ENCODE data around the gene ANAPC2. TPM values are rescaled to one million over a fixed set of nuclear protein-coding genes. Genes with fewer than 3 reads are reported as not detected.

Gene ANAPC2
- total RNA-seq, 4 donors from 2014 or later, result 37.7 to 118 (median 78.7) TPM

DNA sequence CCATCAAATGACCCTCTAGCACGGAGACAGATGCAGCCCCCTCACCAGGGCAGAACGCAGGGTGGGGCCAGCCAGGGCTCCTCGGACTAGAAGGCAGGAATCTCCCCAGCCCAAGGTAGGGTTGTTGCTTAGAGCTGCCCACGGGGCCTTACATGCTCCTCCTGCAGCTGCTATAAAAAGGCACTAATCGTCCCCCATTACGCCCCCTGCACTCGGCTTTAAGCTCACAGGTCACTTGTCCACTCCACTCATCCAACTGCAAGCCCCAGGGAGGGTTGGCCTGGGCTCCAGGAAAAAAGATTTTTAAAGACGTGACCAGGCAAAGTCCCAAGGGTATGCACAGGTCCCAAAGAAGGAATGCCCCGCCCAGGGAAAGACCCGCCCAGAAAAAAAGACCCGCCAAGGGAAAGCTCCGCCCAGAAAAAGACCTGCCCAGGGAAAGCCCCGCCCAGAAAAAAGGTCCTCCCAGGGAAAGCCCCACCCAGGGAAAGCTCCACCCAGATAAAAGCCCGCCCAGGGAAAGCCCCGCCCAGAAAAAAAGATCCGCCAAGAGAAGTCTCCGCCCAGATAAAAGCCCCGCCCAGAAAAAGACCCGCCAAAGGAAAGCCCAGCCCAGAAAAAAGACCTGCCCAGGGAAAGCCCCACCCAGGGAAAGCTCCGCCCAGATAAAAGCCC, 38.3 kb downstream of the ANAPC2 start:
- Histone ChIP-seq H3K4me3 (no peak overlapping the region), H3K27me3 (no peaks in the 10 kb centered on the region), H3K4me1 (no peaks in the 10 kb centered on the region), H3K9me3 (no peaks in the 10 kb centered on the region), H3K36me3 (no peaks in the 10 kb centered on the region), H3K27ac (no peak overlapping the region)
- no peak for DNase-seq
- no peak for TF ChIP-seq POLR2A (IDR thresholded peaks at IDR 0.05)
- TF ChIP-seq, protein P1, sequence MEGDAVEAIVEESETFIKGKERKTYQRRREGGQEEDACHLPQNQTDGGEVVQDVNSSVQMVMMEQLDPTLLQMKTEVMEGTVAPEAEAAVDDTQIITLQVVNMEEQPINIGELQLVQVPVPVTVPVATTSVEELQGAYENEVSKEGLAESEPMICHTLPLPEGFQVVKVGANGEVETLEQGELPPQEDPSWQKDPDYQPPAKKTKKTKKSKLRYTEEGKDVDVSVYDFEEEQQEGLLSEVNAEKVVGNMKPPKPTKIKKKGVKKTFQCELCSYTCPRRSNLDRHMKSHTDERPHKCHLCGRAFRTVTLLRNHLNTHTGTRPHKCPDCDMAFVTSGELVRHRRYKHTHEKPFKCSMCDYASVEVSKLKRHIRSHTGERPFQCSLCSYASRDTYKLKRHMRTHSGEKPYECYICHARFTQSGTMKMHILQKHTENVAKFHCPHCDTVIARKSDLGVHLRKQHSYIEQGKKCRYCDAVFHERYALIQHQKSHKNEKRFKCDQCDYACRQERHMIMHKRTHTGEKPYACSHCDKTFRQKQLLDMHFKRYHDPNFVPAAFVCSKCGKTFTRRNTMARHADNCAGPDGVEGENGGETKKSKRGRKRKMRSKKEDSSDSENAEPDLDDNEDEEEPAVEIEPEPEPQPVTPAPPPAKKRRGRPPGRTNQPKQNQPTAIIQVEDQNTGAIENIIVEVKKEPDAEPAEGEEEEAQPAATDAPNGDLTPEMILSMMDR (IDR thresholded peaks at IDR 0.05), result no peak

- H3K36me3 ChIP-seq, result no peaks in the 10 kb centered on the region
- no peak overlapping the region for H3K27ac ChIP-seq
- no peak overlapping the region for H3K4me3 ChIP-seq
- H3K27me3 ChIP-seq, result no peaks in the 10 kb centered on the region
- no peak for DNase-seq
- no peak for TF ChIP-seq POLR2A (IDR thresholded peaks at IDR 0.05)
- TF ChIP-seq, protein P1 (IDR thresholded peaks at IDR 0.05), result no peak
- H3K9me3 ChIP-seq, result no peaks in the 10 kb centered on the region
- no peaks in the 10 kb centered on the region for H3K4me1 ChIP-seq
Measured at GRCh38 chr9:137149363-137149762, 39.0 kb downstream of the ANAPC2 start.

DNA sequence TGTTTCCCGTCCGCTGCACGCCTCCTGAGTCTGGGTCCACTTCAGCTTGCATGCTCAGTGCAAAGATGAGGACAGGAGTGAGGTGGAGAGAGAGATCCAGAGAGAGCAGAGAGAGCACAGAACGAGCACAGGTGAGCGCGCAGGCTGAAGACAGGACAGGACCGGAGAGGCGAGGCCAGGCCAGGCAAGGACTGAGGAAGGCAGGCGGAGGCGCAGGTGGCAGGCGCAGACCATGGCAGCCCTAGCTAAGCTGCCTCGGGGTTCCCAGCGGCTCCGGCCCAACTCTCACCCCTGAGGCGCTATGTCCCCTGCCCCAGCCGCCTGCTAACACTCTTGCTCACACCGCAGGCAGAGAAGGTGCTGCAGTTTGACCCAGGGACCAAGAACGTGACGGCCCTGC, 39.7 kb downstream of the ANAPC2 start:
- Histone ChIP-seq H3K27ac (no peak overlapping the region), H3K4me1 (no peaks in the 10 kb centered on the region), H3K36me3 (no peaks in the 10 kb centered on the region), H3K9me3 (no peaks in the 10 kb centered on the region), H3K4me3 (no peak overlapping the region), H3K27me3 (no peaks in the 10 kb centered on the region)
- no peak for DNase-seq
- TF ChIP-seq, protein P1 (IDR thresholded peaks at IDR 0.05), result no peak
- no peak for TF ChIP-seq POLR2A (IDR thresholded peaks at IDR 0.05)

- no peaks in the 10 kb centered on the region for H3K9me3 ChIP-seq
- no peaks in the 10 kb centered on the region for H3K36me3 ChIP-seq
- H3K4me3 ChIP-seq, result no peak overlapping the region
- no peak for TF ChIP-seq POLR2A (IDR thresholded peaks at IDR 0.05)
- TF ChIP-seq, protein P1 (IDR thresholded peaks at IDR 0.05), result no peak
- DNase-seq, result no peak
- H3K4me1 ChIP-seq, result no peaks in the 10 kb centered on the region
- no peaks in the 10 kb centered on the region for H3K27me3 ChIP-seq
- no peak overlapping the region for H3K27ac ChIP-seq
Measured at GRCh38 chr9:137148242-137148641, 40.1 kb downstream of the ANAPC2 start.

- no peak for DNase-seq
- H3K27ac ChIP-seq, result no peak overlapping the region
- H3K4me3 ChIP-seq, result no peak overlapping the region
- no peaks in the 10 kb centered on the region for H3K4me1 ChIP-seq
- no peaks in the 10 kb centered on the region for H3K27me3 ChIP-seq
- TF ChIP-seq POLR2A (IDR thresholded peaks at IDR 0.05), result no peak
- TF ChIP-seq, protein P1 (IDR thresholded peaks at IDR 0.05), result no peak
- no peaks in the 10 kb centered on the region for H3K36me3 ChIP-seq
- H3K9me3 ChIP-seq, result no peaks in the 10 kb centered on the region
Measured at GRCh38 chr9:137147793-137148160, 40.6 kb downstream of the ANAPC2 start.
